NOMO-1 treated with DMSO at 0.1 percent for 48 hours (cell line): ENCODE measurements around the gene NEDD4.
"Not testable (repeated sequence)": the region's sequence is repeated elsewhere in the genome, so short reads cannot be mapped to it uniquely, and the experiment has no call there.

Experiments used
- DNase-seq: peaks from one replicate; lab custom pipeline; 2025; ENCODE audit not compliant: unreplicated experiment; lab: John Stamatoyannopoulos, UW

The NEDD4 gene

DNA sequence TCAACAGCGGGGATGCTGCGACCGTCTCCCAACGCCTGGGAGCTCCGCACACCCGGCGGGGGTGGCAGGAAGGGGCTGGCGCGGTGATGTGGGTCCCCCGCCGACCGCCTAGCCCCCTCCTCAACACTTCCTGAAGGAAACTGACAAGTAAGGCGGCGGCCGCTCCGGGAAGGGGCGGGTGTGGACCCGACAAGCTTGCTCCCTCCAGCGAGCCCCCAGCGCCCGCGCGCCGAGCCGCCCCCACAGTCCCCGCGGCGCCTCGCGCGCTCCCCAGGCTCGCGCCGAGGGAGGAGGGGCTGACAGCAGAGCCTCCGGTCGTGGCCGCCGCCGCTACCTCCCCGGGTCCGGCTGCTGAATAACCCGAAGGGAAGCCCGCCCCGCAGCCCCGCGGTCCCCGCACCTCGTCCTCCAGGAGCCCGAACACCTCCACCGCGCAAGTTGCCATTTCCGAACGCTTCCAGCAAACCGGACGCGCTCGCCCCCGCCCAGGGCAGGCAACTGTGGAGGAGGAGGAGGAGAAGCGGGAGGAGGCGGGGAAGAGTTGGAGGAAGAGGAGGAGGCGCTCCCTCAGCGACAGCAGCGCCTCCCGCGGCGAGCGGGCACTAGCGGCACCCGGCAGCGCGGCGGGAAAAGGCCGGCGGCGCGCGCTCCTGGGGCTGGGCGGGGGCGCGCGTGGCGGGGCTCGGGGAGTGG lies at the start of gene NEDD4:
Gene NEDD4, minus strand, starts transcription at position 502 of the 693 bp plus-strand sequence. Its CDS starts 57 bp downstream, at position 445.
- DNase-seq: peak; percentile 67

DNA sequence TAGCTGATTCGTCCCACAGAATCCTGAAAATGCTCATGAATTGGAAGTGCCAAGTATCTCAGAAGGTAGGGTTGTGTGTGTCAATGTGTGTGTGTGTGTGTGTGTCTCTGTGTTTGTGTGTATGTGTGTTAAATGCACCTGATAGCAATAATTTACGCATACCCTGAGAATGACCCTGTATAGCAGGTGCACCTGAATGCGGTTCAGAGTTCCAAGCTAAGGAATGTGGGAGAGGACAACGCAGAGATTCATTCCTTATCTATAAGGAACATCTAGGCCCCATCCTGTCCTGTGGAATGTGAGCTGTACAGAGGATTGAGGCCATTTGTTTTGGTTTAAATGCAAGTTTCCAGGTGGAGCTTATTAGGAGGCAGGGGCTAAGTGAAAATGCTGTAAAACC lies 49.1 kb upstream of the NEDD4 start:
- no peak for DNase-seq

- DNase-seq: no peak
These were observed 48.6 kb upstream of the NEDD4 start for GRCh38 chr15:56042031-56042430.

GRCh38 chr15:56040081-56041035 lies 46.9 kb upstream of the NEDD4 start:
- peak; percentile 27 for DNase-seq

DNA sequence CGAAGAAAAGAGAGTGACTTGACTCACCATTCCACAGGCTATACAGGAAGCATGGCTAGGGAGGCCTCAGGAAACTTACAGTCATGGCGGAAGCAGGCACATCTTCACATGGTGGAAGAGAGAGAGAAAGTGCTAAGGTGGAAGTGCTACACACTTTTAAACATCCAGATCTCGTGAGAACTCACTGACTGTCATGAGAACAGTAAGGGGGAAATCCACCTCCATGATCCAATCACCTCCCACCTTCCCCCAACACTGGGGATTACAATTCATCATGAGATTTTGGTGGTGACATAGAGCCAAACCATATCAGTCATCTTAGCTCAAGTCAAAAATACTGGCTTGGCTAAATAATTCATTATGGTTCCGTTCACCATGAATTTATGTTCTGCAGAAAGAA lies 45.3 kb upstream of the NEDD4 start:
- DNase-seq: no peak

DNA sequence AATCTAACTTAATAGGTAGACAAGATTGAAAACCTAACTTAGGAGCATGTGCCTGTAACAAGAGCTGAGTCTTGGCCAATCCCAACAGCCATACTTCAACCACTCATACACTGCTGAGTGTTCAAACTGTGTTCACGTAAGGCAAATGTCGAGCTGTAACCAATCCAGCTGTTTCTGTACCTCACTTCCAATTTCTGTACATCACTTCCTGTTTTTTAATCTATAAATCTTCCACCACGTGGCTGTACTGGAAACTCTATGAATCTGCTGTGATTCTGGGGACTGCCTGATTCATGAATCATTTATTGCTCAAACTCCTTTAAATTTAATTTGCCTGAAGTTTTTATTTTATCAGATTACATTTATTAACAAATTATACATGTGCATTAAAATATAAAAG lies 44.6 kb upstream of the NEDD4 start:
- DNase-seq: peak; percentile 62

GRCh38 chr15:56036546-56037067 lies 43.2 kb upstream of the NEDD4 start:
- DNase-seq: no peak

DNA sequence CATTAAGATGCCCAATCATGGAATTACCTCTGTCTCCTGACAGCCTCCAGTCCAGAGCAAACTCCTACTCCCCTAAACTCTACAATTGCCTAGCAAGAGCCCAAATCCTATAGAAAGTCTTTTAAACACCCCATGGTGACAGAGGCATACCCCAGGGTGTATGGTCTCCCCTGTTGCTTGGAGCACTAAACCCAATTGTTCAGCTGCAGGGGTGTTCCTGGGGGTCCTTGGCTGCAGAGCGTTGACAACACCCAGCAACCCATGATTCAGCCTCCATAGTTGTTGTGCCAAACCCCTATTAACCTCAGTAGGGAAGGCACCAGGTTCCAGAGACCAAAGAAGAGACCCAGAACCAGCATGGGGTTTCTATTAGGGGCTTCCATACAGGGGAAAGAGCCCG lies 41.8 kb upstream of the NEDD4 start:
- DNase-seq: no peak

DNA sequence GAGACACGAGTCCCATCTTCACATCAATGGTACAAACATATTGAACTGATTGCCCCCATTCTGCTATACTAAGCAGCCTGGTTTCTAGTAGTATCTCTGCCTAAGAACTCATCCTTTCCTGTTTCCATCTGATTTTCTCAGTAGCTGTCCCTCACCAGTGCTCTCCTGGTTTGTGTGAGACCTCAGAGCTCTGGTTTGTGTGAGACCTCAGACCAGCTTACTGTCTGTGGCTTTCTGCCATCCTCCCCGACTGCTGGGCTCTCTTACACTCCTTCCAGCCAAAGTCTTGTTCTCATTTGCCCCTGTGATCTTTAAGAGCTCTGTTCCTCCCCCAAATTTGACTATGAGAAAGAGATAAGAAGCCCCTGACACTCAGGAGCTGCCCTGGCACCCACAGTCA lies 41.1 kb upstream of the NEDD4 start:
- no peak for DNase-seq

GRCh38 chr15:56032373-56032772 lies 39.0 kb upstream of the NEDD4 start:
- no peak for DNase-seq

- DNase-seq: no peak
These were observed 38.4 kb upstream of the NEDD4 start for GRCh38 chr15:56031836-56032235.

DNA sequence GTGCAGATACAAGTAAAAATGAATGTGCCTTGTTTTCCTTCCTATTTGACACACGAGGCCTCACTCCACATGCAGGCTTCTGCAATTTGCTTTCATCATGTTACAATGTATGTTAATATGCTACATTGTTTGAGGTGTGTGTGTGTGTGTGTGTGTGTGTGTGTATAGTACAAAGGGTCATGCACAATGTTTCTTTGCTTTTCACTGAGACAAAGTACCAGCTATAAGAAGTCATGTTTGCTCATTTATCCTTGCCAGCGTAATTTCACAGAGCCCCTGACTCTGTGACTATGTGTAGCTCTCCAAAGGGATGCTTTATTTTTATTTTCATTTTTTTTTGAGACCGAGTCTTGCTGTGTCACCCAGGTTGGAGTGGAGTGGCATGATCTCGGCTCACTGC lies 38.0 kb upstream of the NEDD4 start:
- no peak for DNase-seq

DNA sequence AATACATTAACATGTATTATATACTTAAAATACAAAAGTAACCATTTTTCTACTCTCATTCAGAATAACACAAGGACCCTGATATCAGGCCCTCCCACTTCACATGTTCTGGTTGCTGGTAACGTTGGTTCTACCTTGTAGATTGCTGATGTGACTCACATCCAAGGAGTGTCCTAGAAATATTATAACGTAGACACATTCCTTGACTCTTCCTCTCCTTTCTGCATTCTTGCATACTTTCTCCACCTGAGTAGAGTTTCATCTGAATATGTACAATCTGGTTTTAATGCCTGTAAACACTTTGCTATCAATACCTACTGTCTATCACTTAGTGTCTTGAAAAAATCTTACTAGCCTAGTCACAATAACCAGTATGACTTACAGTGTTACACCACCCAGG lies 35.0 kb upstream of the NEDD4 start:
- DNase-seq: no peak

DNA sequence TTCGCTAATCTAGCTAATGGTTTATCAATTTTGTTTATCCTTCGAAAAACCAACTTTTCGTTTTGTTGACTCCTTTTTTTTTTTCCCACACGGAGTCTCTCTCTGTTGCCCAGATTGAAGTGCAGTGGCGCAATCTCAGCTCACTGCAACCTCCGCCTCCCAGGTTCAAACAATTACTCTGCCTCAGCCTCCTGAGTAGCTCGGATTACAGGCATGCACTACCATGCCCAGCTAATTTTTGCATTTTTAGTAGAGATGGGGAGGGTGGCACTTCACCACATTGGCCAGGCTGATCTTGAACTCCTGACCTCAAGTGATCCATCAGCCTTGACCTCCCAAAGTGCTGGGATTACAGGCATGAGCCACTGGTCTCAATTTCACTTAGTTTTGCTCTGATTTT lies 29.7 kb upstream of the NEDD4 start:
- DNase-seq: not testable (repeated sequence)

DNA sequence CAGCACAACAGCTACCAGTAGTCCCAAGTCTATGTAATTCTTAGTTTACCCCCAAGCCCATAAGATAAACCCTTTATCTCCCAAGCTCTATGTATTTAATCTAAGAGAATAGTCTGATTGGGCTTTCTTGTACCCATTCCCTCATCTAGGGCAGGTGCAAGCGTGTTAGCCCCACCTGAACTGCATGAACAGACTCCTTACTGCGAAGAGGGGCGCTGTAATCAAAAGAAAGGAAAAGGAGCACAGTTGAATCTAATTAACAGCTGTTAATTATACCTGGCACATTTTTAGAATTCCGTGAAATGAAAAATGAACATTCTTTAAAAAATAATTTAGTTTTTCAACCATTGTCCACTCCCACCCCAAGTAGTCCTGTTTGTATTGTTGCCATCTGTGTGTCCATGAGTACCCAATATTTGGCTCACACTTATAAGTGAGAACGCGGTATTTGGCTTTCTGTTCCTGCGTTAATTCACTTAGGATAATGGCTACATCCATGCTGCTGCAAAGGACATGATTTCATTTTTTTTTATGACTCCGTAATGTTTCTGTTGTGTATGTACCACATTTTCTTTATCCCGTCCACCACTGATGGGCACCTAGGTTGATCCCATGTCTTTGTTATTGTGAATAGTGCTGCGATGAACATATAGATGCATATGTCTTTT lies 26.5 kb upstream of the NEDD4 start:
- no peak for DNase-seq

- DNase-seq: no peak
These were observed 25.8 kb upstream of the NEDD4 start for GRCh38 chr15:56019060-56019793.

DNA sequence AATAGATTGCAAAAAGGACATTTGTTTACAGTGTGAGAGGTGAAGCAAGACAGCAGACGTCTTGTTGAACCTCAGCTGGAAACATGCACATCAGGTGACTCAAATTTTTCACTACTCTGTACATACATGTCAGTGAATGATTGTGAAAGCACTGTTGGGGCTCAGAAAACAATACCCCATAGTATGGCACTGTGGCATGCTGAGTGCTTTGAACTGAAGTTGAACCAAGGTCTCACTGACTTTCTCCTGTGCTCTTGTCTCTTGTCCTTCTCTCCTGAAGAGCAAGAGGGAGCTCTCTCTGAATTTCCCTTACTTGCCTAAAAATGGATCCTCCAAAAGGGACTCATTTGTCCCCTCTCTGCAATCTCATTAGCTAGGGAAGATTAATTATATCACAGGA lies 24.5 kb upstream of the NEDD4 start:
- no peak for DNase-seq

DNA sequence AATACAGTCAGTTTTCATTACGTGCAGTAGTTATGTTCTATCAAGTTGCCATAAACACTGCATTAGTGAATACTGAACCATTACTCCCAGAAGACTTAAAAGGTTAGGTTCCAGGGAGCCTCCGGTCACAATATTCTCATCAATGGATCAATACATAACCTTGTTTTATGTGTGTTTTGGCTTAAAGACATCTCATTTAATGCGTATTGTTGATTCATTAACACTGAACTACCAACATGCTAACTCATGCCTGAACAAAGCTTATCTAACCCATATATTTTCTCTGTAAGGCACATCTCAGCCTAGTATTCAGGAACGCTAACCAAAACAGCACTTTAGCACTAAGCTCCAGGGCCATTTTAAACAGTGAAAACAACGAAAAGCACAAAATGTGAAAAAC lies 24.1 kb upstream of the NEDD4 start:
- DNase-seq: no peak

GRCh38 chr15:56016281-56016680 lies 22.9 kb upstream of the NEDD4 start:
- DNase-seq: no peak

- no peak for DNase-seq
These were observed 21.3 kb upstream of the NEDD4 start for GRCh38 chr15:56014677-56015076.

- DNase-seq: not testable (repeated sequence)
These were observed 13.6 kb upstream of the NEDD4 start for GRCh38 chr15:56007053-56007452.
